ENCODE data around the gene PSTPIP2. TPM values are rescaled to one million over a fixed set of nuclear protein-coding genes. Genes with fewer than 3 reads are reported as not detected.
"Not testable (repeated sequence)": the region's sequence is repeated elsewhere in the genome, so short reads cannot be mapped to it uniquely, and the experiment has no call there.

PSTPIP2 gene
- total RNA-seq, 1 donor from 2014 or later = 14.2 TPM

DNA sequence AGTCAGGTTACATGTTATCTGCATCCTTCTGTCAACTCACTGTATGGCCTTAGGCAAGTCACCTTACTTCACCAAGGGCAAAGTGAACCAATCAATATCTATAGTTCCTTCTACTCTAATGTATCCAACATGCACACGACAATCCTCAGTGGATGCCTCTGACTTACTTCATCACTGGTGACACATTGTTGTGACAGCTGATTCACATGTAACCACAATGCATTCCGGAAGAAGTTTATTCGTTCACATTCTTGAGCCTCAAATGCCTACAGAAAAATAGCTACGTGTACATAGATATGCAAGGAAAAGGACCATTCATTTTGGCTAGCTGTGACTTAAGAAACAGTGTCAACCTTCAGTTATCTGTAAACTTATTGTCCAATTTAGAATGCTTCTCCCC is 78.6 kb downstream of the PSTPIP2 start:
- intact Hi-C loops (cut with micrococcal nuclease) = no loop called here

DNA sequence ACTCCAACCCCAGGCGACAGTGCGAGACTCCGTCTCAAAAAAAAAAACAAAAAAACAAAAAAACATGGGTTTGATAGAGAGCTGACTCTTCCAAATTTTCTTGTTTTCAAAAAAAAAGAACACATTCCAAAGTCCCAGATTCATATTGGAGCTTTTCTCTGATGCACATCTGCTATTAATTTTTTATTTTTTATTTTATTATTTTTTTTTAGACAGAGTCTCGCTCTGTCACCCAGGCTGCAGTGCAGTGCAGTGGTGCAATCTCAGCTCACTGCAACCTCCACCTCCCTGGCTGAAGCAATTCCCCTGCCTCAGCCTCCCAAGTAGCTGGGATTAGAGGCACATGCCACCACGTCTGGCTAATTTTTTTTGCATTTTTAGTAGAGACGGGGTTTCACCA is 79.5 kb downstream of the PSTPIP2 start:
- intact Hi-C loops (cut with micrococcal nuclease) = not testable (repeated sequence)

DNA sequence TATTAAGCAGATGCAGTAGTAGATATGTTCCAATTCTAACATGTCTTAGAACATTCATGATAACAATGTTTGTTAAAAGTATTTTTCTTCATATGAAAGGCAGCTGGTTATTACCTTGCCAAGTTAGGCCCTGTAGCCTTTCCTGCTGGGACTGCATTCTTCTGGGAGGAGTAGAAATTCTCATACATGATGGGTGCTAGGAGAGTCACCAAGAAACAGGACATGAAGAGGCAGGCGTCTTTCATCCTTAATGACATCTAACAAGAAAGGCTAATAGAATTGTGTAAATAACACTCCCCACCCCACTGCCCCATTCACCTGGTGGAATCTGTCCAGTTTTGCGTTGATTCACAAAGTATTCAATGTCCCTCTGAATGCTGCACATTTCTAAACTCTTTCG is 80.3 kb downstream of the PSTPIP2 start:
- intact Hi-C loops (cut with micrococcal nuclease) = no loop called here

DNA sequence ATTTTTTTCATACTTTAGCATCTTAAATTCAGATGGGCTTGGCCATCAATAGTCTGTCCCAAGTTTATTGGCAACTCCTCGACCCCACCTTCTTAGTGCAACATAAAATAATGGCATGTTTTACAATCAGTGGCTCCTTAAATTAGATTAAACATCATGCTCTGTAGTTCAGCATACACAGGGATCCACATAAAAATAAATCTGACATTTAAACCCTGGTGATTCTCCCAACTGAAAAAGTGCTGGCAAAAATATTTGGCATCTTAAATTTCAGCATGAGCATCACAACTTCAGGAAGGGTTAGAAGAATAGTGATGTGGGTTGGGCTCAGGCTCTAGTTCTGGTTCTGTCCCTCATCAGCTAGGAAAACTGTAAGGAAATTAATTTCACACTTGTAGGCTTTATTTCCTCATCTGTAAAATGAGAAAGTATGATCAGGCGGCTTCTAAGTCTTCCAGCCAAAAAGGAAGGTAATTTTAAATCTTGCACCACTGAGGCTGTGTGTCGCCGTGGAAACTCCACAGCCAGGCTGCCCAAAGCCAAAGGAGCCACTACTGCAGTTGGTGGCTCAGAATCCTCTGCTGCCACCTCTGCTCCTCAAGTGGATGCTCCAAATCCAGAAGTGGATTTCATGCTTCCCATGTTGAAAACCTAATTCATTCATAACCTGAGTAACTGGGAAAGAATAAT is 87.4 kb downstream of the PSTPIP2 start:
- intact Hi-C loops (cut with micrococcal nuclease) = no loop called here

DNA sequence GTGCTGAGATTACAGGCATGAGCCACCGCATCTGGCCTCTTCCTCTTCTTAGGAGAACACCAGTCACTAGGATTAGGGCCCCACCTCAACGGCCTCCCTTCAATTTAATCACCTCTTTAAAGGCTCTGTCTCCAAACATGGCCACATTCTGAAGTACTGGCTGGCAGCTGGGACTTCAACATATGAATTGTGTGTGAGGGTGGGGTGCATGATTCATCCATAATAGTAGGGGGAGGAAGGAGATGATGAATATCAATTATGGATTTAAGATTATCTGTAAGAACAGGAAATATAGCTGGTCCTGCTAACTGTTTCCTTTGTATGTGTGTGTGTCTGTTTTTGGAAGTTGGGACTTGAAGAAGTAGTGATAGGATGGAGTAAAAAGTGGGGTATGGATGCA is 90.2 kb downstream of the PSTPIP2 start:
- intact Hi-C loops (cut with micrococcal nuclease) = no loop called here

DNA sequence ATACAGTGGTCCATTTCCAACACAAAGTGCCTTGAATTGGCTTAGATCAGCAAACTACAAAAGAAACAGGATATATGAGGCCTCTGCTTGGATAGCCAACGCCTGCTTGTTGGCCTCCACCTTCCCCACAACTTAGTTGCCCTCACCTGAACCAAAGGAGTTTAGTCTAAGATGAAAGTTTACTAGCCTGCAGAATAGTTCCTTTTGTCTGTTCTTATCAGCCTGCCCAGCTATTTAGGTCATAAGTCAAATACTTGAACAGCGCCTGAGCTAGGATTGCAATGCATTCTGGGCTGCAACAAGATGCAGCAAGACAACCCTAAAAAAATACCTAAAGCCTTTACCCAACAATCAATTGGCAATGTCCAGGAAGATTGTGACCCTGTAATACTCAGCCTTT is 91.8 kb downstream of the PSTPIP2 start:
- intact Hi-C loops (cut with micrococcal nuclease) = no loop called here

DNA sequence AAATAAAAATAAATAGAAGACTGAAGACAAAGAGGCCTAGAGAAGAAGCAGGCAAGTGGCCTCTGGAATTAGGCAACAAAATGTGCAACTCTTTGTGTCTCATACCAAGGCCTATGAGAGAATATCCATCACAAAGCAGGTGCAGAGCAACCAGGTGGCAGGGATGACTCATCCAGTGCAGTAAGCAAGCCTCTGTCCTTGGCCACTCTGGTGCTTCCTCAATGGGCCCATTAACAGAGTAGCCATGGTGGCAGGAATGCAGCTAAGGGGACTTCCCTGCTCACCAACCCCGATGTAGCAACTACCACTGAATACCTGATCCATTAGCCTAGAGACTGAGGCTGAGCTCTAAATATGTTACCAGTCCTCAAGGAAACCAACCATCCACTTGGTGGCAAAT is 94.0 kb downstream of the PSTPIP2 start:
- intact Hi-C loops (cut with micrococcal nuclease) = no loop called here

DNA sequence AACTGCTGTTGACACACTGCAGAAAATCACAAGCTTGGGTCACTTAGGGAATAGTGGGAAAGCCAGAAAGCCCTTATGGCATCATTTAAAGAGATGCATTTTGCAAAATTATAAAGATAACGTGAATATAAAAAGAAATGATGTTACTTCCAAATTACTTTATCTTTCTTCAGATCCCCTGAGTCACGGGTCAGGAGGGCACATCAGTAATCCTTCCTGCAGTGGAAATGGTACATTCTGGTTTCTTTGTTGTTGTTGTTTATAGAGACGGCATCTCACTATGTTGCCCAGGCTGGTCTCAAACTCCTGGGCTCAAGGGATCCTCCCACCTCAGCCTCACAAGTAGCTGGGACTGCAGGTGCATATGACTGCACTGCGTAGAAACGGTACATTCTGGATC is 95.1 kb downstream of the PSTPIP2 start:
- intact Hi-C loops (cut with micrococcal nuclease) = no loop called here

DNA sequence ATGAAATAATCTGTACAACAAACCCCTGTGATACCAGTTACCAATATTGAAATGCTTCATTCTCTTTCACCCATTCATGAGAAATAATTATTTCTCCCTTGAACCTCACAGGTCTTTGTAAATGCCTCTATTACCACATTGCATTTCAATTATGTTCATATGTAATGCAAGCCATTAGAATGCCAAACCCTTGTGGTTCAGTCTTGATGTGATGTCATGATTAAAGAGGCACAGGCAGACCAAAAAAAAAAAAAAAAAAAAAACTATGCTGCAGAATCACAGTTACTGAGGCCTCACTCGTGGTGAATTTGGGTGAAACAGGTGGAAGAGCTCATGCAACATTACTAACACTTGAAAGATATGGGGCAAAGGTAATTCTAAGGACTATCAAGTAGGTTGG is 95.5 kb downstream of the PSTPIP2 start:
- intact Hi-C loops (cut with micrococcal nuclease) = no loop called here

DNA sequence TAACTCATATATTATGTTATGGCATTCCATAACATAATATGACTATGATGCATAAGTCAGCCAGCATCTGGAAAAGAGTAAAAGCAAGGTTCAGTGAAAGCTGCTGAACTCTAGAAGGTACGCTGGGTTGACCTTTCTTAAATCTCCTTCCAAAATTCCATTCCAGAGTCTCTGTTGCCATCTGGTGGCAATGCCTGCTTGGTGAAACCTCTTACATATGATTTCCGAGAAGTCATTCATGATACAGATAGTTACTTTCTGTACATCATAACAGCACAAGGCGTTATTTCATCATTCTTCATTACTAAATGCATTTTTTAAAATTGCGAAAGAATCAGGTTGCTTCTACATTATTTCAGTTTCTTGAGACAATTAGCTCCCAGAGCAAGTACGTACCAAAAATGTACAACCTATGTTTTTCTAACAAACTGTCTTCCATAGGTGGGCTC is 97.9 kb downstream of the PSTPIP2 start:
- intact Hi-C loops (cut with micrococcal nuclease) = loop anchor here (1.0 kb wide), 10 partner anchors 8 to 353 kb away; no protein-coding TSS in a partner anchor

DNA sequence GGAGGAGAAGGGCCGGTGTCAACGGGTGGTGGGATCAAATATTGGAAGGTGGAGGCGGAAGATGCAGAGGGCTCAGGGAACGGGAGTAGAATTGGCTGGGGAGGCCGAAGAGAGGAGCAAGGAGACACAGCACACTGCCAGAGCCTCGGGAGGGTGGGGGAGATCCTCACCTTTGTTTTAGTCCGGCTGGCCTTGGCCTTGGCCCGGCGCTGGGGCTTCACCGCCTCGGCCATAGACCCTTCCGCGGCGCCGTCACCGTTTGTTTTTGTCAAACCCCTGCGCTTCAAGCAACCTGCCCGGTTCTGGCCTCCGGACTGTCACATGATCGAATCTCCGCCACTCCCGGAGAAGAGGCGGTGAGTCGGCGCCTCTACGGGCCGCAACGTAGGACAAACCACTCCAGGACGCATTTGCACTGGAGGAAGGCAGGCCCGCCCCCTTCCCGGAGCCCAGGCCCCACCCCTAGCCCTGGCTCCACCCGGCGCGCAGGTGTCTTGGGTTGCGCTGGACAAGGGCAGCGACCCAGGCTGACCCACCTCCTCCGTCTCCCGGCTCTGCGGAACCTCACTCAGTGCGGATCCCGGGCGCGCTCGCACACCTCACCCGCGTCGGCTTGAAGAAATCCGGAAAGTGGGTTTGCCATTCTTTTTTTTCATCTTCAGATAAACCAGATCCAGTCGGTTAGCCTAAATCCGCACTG is 104.9 kb downstream of the PSTPIP2 start, which contains the start of gene EPG5:
EPG5 (minus strand) TSS at position 323 of the 700 bp plus-strand sequence; CDS start at position 233, 90 bp downstream.
- intact Hi-C loops (cut with micrococcal nuclease) = loop anchor here (1.0 to 5.0 kb wide), 10 partner anchors 62 to 1210 kb away; partner anchors contain the start of gene HAUS1

DNA sequence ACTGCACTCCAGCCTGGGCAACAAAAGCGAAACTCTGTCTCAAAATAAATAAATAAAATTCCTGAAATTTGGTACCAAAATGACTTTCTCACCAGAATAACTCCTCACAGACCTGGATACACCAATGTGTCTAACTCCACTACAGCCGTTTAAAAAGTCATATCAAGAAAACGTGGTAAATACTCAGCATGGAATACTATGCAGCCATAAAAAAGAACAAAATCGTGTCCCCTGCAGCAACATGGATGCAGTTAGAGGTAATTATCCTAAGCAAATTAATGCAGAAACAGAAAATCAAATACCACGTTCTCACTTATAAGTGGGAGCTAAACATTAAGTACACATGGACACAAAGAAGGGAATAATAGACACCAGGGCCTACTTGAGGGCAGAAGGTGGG is 107.1 kb downstream of the PSTPIP2 start:
- intact Hi-C loops (cut with micrococcal nuclease) = loop anchor here (5.0 kb wide), 1 partner anchor 1208 kb away; no protein-coding TSS in a partner anchor

DNA sequence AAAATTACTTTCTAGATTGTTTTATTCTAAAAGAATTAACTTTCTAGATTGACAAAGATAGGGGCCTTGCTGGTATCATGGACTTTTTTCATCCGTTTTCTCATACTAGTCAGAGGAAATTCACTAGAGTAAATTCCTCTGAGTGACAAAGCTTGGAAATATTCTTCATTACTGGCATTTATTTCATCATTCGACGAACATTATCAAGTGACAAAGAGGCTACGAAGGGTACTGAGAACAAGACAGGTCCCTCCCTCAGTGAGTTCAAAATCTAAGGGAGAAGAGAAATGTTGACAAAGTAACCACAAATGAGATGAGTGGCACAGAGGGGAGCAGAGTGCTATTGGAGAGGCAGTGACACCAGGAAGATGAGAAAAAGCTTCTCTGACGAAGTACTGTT is 109.2 kb downstream of the PSTPIP2 start:
- intact Hi-C loops (cut with micrococcal nuclease) = loop anchor here (2.0 kb wide), 1 partner anchor 24 kb away; no protein-coding TSS in a partner anchor

DNA sequence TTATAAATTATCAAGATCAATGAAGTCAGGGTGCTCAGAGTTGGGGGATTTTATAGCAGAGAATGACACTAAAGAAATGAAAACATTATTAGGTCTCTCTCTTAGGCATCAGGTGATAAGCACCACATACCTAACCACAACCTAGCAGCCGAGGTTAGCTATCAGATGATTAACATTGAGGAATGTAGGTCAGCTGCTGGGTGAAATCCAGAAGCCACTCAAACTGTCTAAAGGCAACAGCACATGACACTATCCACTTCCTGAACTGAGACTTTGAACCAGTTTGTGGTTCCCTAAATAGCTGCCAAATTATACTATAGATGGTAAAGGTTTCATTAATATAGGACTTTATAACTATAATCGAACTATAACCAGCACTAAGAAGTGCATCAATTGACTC is 109.6 kb downstream of the PSTPIP2 start:
- intact Hi-C loops (cut with micrococcal nuclease) = loop anchor here (2.0 kb wide), 1 partner anchor 24 kb away; no protein-coding TSS in a partner anchor

DNA sequence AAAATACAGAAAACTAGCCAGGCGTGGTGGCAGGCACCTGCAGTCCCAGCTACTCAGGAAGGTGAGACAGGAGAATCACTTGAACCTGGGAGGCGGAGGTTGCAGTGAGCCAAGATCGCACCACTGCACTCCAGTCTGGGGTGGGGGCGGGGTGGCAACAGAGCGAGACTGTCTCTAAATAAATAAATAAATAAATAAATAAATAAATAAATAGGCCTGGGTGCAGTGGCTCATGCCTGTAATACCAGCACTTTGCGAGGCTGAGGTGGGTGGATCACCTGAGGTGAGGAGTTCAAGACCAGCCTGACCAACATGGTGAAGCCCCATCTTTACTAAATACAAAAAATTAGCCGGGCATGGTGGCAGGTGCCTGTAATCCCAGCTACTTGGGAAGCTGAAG is 112.6 kb downstream of the PSTPIP2 start:
- intact Hi-C loops (cut with micrococcal nuclease) = not testable (repeated sequence)

DNA sequence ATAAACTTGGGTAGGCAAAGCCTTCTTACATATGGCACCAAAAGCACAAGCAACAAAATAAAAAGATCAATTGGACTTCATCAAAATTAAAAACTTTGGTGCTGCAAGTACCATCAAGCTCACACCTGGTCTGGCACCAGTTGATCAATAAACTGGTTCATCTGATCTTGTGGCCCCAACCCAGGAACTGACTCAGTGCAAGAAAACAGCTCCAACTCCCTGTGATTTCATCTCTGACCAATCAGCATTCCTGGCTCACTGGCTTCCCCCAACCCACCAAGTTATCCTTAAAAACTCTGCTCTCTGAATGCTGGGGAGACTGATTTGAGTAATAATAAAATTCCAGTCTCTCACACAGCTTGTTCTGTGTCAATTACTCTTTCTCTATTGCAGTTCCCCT is 113.3 kb downstream of the PSTPIP2 start:
- intact Hi-C loops (cut with micrococcal nuclease) = no loop called here

DNA sequence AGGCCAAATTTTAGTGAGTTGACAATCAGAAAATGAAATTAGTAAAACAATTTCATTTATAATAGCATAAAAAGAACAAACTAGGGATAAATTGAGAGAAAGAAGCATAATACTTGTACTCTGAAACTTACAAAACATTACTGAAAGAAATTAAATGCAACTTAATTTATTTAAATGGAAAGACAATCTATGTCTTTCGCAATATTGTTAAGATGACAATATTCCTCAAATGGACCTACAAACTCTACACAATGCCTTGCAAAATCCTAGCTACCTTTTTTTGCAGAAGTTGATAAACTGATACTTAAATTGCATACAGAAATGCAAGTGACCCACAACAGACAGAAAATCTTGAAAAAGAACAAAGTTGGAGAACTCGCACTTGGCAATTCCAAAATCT is 114.0 kb downstream of the PSTPIP2 start:
- intact Hi-C loops (cut with micrococcal nuclease) = no loop called here

DNA sequence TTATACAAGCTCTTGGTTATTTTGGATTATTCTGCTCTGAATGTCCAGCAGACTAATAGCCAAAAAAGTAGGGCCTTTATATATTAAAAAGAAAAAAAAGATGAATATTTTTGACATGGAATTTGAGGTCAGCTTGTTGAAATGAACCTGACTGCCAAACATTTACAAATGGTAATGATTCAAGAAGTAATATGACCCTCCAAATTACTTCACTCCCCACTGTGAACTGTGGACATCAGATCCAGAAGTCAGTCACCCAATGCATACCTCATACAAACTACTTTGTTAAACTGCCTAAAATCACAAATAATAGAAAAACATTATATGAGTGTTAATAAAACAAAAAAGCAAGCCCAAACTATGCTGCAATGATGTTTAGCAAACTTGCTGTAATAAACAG is 115.0 kb downstream of the PSTPIP2 start:
- intact Hi-C loops (cut with micrococcal nuclease) = no loop called here

DNA sequence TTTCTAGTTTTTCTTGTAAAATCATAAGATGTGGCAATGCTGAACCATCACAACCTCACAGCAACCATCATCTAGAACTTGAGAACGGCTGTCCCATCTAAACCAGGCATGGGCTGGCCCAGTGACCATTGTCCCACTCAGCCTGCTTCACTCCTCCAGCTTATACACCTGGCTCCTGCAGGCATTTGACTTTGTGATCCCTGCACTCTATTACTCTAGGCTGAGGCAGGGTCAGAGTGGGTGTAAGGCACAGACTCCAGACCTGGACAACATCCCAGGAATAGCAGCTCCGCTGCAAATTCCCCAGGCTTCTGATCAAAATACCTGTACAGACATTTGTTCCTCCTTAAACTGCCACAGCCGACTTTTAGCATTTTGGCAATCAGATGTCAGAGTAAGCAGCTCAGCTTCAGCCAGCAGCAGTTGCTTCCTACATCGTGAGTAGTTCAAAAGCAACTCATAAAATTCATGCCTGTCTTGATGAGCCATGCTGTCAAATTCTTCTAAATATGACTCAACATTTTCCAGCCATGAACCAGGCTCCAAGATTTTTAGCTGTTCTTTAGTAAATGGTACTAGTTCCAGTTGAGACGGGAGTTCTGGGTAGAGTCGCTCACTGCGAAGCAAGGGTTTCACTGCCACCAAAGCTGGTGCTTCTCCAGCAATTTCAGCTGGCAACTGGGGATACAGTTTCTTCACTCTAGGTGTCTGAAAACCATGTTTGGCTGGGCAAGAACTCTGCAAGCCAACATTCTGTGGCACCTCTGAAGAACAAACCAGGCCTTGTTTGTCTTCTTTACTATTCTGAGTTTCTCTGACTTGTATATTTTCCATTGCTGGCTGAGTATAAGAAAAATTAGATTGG is 117.8 kb downstream of the PSTPIP2 start:
- intact Hi-C loops (cut with micrococcal nuclease) = no loop called here

DNA sequence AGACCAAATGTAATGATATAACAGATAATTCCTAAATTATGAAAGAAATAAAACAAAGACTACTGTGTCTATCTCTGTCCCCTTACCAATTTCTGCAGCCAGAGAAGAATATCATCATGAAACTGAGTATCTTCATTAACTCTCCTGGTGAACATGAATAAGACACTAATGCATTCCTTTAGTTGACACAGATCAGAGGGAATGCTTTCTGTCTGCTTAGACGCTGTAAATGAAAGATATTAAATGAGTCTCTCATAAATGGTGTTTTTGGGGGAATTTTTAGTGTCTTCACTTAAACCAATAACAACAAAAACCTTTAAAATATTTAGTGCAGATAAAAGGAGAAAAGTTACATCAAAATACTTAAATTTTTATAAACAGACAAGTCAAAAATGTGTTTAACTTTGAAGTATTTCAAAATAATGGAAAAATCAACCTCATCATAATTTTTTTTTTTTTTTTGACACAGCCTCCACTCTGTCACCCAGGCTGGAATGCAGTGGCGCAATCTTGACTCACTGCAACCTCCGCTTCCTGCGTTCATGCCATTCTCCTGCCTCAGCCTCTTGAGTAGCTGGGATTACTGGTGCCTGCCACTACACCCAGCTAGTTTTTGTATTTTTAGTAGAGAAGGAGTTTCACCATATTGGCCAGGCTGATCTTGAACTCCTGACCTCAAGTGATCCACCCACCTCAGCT is 120.9 kb downstream of the PSTPIP2 start:
- intact Hi-C loops (cut with micrococcal nuclease) = no loop called here

DNA sequence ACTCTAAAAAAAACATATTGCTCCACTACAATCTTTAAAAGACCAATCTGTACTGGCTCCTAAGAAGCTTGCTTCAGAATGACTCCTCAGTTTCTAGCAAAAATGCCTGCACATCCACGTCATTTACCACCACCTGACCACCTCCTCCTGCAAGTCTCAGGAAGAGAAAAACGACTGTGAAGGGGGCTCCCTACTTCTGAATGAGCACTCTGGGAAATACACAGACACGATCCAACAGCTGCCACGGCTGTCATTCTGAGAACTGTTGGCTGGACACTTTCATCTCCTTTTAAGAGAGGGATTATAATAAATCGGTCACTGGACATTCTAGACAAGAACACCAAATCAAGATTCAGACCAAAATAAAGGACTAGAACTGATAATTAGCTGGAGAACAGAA is 126.4 kb downstream of the PSTPIP2 start:
- intact Hi-C loops (cut with micrococcal nuclease) = no loop called here

All from T-helper 1 cell treated with Interleukin-12 subunit alpha and Interleukin-12 subunit beta and Interleukin-4 antibody, amounts not matched to agents 30 ng/mL and 1 ng/mL, for 36 hours (primary cell).